GM12874 (cell line): ENCODE measurements around the gene LRP8.

ENCODE experiments used
- TF ChIP-seq, protein P1 (sequence below): IDR thresholded peaks from 2 replicates; pipeline ENCODE4 v1.5.1; 2011; ENCODE audit warnings: low read depth, mild to moderate bottlenecking, control low read depth, low read length, moderate library complexity; ENCODE audit not compliant: insufficient read depth

The LRP8 gene

DNA sequence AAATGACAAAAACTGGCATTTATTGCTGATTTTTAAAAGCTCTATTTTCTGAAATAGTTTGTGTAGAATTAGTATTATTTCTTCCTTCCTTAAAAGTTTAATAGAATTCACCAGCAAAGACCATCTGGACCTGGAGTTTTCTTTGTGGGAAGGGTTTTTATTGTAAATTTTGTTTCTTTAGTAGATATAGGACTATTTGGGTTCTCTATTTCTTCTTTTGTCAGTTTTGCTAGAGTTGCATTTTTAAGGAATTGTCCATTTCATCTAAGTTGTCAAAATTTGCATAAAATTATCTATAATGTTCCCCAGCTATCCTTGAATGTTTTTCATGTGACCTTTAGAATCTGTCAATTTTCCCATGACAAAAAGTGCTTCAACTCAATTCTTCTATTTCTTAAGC lies 28.8 kb upstream of the LRP8 start:
- TF ChIP-seq, protein P1, sequence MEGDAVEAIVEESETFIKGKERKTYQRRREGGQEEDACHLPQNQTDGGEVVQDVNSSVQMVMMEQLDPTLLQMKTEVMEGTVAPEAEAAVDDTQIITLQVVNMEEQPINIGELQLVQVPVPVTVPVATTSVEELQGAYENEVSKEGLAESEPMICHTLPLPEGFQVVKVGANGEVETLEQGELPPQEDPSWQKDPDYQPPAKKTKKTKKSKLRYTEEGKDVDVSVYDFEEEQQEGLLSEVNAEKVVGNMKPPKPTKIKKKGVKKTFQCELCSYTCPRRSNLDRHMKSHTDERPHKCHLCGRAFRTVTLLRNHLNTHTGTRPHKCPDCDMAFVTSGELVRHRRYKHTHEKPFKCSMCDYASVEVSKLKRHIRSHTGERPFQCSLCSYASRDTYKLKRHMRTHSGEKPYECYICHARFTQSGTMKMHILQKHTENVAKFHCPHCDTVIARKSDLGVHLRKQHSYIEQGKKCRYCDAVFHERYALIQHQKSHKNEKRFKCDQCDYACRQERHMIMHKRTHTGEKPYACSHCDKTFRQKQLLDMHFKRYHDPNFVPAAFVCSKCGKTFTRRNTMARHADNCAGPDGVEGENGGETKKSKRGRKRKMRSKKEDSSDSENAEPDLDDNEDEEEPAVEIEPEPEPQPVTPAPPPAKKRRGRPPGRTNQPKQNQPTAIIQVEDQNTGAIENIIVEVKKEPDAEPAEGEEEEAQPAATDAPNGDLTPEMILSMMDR: no peak

DNA sequence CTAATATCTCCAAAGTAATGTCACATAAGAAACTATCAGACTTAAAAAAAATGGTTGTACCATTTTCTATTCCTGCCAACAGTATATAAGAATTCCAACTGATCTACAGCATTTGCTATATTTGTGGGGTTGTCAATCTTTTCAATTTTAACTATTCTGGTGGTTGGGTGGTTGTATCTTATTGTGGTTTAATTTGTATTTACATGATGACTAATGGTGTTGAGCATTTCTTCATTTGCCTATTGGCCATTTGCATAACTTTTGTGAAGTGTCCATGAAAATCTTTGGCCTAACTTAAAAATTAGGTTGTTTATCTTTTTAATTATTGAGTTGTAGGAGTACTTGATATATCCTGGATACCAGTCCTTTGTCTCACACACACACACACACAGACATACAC lies 26.2 kb upstream of the LRP8 start:
- TF ChIP-seq, protein P1: no peak

DNA sequence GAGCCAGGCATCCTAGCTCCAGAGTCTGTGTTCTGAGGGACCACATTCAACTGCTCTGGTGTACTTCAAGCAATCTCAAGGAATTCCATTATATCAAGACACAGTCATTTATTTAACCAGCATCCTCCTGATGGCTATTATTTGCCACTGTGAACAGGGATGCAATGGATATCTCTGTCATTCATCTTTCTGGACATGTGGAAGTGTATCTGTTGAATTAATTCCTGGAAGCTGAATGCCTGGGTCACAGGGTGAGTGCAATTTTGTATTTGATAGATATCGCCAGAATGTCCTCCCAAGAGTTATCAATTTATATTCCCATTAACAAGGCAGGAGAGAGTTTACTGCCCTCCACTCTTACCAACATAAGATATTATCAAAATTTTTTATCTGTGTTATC lies 24.7 kb upstream of the LRP8 start:
- TF ChIP-seq, protein P1: no peak

DNA sequence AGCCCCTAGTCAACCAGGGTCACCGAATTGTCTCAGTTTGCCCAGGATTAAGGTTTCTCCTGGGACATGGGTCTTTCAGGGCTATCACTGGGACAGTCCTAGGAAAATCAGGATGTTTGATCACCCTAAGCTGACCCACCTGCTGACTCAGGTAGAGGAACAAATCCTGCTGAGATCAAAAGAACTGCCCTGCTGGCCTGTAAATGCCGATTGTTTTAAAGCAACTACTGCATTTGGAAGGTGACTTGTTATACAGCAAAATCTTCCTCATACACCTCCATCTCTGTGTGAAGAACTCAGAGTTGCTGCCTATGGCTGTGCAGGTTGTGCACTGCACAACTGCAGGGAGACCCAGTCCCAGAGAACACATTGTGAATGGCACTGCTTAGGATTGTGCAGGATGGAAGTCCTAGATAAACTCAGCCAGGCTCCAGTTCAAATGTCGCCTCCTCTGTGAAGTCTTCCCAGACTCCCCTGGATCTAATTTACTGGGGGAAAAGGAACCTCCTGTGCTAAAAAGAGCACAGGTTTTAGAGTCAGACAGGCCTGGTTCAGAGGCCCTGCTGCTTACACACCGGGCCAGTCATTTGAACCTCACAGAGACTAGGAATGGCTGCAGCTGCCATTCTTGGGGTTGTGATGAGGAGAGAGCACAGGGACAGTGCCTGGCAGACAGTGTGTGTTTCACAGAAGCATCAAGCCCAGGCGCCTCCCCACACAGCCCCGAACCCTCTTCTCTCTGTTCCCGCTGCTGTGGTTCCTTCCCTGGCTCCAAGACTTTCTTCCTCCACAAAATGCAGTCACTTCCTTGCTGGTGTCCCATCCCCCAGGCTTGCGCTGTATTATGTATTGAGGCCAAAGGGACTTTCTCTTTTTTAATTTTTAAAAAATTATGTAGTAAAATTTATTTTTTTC lies 23.2 kb upstream of the LRP8 start:
- TF ChIP-seq, protein P1: no peak

DNA sequence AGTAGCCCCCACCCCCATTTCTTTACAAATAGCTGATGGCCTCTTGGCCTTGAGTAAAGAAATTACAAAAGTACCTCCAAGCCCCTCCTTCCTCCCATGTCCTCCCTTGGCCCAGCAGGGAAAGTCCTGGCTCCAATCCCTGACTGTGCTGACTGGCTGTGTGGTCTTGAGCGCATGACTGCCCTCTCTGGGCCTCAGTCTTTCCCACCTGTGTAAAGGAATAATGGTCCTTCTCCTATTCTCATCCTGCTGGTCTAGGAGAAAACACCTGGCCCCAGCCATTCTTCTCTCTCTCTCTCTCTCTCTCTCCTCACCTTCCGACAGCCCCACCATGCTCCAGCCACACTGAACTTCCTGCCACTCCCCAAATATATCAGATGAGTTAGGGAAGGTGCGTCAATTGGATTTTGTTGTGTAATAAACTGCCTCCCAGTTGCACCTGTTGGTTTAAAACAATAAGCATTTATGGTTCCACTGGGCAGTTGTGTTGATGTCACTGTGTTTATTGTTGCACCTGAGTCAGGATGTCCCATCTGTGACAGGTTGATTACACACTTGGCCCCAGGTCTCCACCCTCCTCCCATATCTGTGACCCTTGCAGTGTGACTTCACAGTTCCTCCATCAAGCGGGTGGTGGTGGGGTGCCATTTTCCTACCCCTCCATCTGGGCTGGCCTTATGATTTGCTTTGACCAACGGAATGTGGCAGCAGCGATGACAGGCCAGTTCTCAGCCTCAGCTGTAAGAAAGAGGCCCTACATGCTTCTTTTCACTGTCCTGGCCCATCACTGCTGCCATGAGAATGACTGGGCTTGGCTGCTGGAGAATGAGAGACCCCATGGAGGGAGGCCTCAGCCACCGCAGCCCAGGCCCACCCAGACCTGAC lies 22.3 kb upstream of the LRP8 start:
- TF ChIP-seq, protein P1: no peak

DNA sequence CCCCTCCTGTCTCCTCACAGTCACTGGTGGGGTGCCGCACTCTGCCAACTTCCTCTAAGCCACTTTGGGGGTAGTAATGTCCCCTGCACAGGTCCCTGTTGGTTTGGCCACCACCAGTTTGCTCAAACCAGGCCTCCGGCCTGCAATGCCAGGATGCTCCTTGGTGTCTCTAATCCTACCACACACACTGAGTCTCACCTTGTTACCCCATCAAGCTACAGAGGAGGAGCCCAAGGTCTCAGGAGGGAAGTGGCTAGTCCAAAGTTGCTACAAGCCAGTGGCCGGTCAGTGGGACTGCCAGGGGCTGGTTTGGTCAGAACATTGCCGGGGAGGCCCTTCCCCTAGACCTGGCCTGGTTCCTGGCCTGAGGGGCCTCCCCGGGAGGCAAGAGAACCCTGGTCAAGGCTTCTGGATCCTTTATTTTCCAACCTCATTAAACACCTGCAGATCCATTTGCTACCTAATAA lies 21.5 kb upstream of the LRP8 start:
- TF ChIP-seq, protein P1: no peak

DNA sequence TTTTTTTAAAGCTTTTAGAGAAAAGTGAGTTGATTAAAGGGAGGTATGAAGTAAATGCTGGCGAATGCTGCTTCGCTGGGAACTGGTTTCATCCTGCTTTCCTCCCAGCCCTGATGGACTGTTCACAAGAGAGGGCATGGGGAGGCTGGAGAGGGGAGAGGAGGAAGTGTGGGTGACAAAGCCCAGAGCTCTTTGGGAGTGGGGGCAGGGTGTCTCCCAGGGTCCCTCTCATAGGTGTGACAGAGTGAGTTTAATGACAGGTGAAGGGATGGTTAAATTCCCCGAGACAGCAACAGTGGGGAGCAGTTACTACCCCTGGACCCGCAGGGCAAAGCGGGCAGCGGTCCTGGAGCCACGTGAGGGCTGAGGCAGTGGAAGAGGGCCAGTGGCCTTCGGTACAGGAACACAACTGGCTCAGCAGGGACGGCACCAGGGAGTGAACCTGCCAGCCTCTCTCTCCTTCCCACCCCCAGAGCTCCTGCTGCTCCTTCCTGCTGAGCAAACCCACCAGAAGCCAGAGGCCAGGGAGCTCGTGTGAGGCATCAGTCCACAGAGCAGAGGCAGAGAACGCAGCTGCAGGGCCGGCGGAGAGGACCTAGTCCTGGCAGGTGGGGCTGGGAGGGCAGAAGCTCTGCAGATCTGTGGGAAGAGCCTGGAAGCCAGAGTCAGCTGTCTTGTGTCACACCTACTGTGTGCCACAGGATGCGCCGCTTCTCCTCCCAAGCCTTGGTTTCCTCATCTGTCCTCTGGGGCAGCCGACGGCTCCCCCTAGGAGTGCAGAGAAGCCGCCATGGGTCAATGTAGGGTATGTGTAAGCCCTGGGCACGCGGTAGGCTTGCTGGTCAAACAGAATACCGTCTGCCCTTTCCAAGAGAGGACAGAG lies 20.9 kb upstream of the LRP8 start:
- TF ChIP-seq, protein P1: no peak
